Progenitor cell of endocrine pancreas (in vitro differentiated cells): Measurements from ENCODE around the gene PRTFDC1. TPM values are rescaled to one million over a fixed set of nuclear protein-coding genes. Genes with fewer than 3 reads are reported as not detected.

ENCODE experiments used
- DNase-seq: peaks from one replicate; pipeline ENCODE4 v3.0.0; 2021; ENCODE audit warnings: low spot score; ENCODE audit not compliant: unreplicated experiment
- H3K27ac Mint-ChIP-seq: 2 replicates; pipeline ENCODE4 v1.8.0; 2021; ENCODE audit warnings: mild to moderate bottlenecking, moderate library complexity, mixed read lengths
- H3K27me3 Mint-ChIP-seq: 2 replicates; pipeline ENCODE4 v1.8.0; 2021; ENCODE audit warnings: mixed read lengths
- H3K36me3 Mint-ChIP-seq: 2 replicates; pipeline ENCODE4 v1.8.0; 2022; ENCODE audit warnings: mixed read lengths; ENCODE audit not compliant: insufficient read depth
- H3K4me1 Mint-ChIP-seq: 2 replicates; pipeline ENCODE4 v1.8.0; 2021; ENCODE audit warnings: low read depth, mixed read lengths
- H3K4me3 Mint-ChIP-seq: 2 replicates; pipeline ENCODE4 v1.8.0; 2021; ENCODE audit warnings: low read depth, mild to moderate bottlenecking, moderate library complexity, mixed read lengths
- H3K9me3 Mint-ChIP-seq: 2 replicates; pipeline ENCODE4 v1.8.0; 2021; ENCODE audit warnings: low read depth, mixed read lengths
- total RNA-seq: library from RNA; stranded (reverse); gene quantifications from 2 replicates; pipeline ENCODE4 v1.2.1, GENCODE V29; 2021
- TF ChIP-seq, protein P1 (sequence below): fragments of 200-600 bp; sonication (generic); IDR thresholded peaks from one replicate; pipeline ENCODE4 v1.5.0; 2021; ENCODE audit warnings: antibody characterized with exemption, mild to moderate bottlenecking; ENCODE audit not compliant: unreplicated experiment

The PRTFDC1 gene
- total RNA-seq, 1 donor from 2014 or later: 35.4 TPM

DNA sequence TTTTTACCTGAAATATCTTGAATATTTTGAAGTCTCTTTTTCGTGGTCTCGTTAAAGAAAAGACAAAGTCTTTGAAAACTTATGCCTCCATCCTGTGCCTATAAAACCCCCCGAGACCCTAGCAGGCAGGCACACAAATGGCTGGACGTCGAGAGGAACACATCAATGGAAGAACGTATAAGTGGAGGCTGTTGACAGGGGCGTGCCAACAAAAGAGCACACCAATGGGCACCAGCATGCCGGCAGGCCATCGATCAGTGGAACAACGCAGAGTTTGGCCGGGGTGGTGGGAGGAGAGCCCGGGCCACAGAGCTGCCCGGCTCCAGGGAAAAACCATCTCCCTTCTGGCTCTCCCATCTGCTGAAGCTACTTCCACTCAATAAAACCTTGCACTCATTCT, 38.9 kb upstream of the PRTFDC1 start:
- Mint-ChIP-seq H3K27me3 (peaks cover 2% of the 10 kb centered on the region), H3K27ac (no peak overlapping the region), H3K4me3 (no peak overlapping the region), H3K9me3 (no peaks in the 10 kb centered on the region), H3K4me1 (peaks cover 1% of the 10 kb centered on the region), H3K36me3 (no peaks in the 10 kb centered on the region)
- no peak for DNase-seq
- TF ChIP-seq, protein P1, sequence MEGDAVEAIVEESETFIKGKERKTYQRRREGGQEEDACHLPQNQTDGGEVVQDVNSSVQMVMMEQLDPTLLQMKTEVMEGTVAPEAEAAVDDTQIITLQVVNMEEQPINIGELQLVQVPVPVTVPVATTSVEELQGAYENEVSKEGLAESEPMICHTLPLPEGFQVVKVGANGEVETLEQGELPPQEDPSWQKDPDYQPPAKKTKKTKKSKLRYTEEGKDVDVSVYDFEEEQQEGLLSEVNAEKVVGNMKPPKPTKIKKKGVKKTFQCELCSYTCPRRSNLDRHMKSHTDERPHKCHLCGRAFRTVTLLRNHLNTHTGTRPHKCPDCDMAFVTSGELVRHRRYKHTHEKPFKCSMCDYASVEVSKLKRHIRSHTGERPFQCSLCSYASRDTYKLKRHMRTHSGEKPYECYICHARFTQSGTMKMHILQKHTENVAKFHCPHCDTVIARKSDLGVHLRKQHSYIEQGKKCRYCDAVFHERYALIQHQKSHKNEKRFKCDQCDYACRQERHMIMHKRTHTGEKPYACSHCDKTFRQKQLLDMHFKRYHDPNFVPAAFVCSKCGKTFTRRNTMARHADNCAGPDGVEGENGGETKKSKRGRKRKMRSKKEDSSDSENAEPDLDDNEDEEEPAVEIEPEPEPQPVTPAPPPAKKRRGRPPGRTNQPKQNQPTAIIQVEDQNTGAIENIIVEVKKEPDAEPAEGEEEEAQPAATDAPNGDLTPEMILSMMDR: no peak

DNA sequence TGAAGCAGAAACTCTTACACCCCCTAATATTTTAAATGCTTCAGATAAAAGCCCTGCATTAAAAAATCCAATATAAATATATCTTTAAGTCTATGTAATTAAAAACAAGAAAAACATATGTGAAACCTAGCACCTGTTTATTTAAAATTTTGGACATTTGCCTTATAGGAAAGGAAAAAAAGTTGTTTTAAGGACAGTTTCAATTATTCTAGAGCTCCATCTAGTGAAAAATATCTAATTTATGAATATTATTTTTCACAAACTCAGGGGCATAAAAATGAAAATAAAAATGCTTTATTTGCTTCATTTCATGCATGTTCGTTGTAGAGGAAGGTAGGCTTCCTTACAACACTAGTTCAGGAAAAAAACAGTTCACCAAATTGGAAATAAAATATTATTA, 37.5 kb upstream of the PRTFDC1 start:
- no peaks in the 10 kb centered on the region for H3K36me3 Mint-ChIP-seq
- peaks cover 1% of the 10 kb centered on the region for H3K4me1 Mint-ChIP-seq
- H3K27ac Mint-ChIP-seq: no peak overlapping the region
- TF ChIP-seq, protein P1: no peak
- no peak overlapping the region for H3K4me3 Mint-ChIP-seq
- H3K27me3 Mint-ChIP-seq: peaks cover 2% of the 10 kb centered on the region
- no peaks in the 10 kb centered on the region for H3K9me3 Mint-ChIP-seq
- no peak for DNase-seq

DNA sequence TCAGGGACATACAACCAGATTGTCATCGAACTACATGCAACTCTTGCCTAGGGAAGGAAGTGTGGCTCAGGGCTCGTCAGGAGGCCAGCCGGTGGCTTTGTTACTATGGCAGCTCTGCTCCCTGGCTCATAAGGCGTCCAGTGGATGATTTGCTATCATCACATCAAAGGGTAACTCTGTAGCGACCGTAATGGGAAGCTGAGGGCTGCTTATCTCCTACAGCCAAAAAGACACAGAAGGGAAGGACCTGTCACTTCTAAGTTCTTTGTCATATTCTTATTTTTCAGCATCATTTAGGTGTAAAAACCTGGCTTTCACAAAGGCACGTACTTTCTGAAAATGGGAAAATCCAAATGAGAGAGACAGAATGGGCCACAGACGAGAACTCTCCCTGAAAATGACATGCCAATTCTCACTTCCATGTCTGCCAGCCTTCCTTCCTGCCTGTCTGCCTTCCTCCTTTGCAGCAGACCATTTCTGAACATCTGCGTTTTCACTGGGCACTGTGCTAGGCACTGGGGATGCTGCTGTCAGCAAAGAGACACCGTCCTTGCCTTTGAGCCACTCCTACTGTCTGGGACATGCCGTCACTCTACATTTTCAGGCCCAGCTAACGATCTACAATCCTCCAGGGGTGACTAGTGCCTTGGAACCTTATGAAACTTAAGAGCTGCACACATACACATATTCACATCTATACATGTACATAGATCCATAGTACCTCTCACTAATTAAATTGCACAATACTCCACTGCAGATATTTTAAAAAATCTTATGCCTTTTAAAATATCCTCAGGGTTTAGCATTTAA, 36.6 kb upstream of the PRTFDC1 start:
- Mint-ChIP-seq H3K27me3 (peaks cover 2% of the 10 kb centered on the region), H3K36me3 (no peaks in the 10 kb centered on the region), H3K9me3 (no peaks in the 10 kb centered on the region), H3K27ac (peak overlapping the region; percentile 50), H3K4me1 (peaks cover 1% of the 10 kb centered on the region), H3K4me3 (no peak overlapping the region)
- DNase-seq: no peak
- TF ChIP-seq, protein P1: no peak

DNA sequence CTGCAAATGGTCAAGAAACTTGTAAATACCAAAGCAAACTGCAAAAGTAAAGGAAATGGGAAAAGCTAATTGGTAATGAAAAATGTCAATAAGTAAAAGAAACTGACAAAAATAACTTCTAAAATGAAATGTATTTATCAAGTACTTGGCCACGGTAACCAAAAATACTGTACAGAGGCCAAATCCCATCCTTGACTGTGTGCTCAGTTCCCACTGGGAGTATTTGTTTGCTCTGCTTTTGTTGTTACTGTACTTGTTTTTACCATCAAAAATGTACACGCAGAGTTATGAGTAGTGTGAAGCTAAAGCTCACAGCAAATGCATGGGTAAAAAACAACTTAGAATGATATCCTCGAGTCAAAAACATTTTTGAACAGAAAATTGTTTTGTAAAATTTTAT, 32.5 kb upstream of the PRTFDC1 start:
- Mint-ChIP-seq H3K36me3 (no peaks in the 10 kb centered on the region), H3K27ac (no peak overlapping the region), H3K4me3 (no peak overlapping the region), H3K4me1 (no peaks in the 10 kb centered on the region), H3K27me3 (no peaks in the 10 kb centered on the region), H3K9me3 (no peaks in the 10 kb centered on the region)
- no peak for DNase-seq
- TF ChIP-seq, protein P1: no peak

DNA sequence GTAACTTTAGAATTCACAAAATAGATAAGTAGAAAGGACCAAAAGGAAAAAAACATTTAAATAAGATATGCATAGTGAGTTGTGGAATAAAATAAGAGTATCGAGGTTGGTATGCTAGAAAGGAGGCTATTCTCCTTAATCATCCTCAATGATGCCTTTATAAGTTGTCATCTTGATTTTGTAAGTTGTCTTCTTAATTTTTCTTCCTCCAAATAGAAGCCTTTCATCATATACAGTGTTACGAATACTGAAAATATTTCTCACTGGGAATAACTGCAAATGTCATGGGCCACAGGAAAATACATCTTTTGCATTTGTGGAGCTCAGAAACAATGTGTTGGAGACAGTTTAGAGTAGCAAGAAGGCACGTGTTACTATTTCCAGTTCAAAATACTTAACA, 31.5 kb upstream of the PRTFDC1 start:
- no peak for DNase-seq
- H3K4me3 Mint-ChIP-seq: no peak overlapping the region
- H3K9me3 Mint-ChIP-seq: no peaks in the 10 kb centered on the region

More for the DNA sequence above, 31.5 kb upstream of the PRTFDC1 start:
- TF ChIP-seq, protein P1: no peak
- H3K4me1 Mint-ChIP-seq: no peaks in the 10 kb centered on the region
- peaks cover 1% of the 10 kb centered on the region for H3K27me3 Mint-ChIP-seq
- H3K27ac Mint-ChIP-seq: no peak overlapping the region
- H3K36me3 Mint-ChIP-seq: no peaks in the 10 kb centered on the region
